Hindlimb muscle (tissue), 1 donor: ENCODE data around the gene FAM53B. TPM values are rescaled to one million over a fixed set of nuclear protein-coding genes. Genes with fewer than 3 reads are reported as not detected.

ENCODE experiments used
- DNase-seq: peaks from one replicate; pipeline ENCODE4 v3.0.0-alpha.2; 2013
- polyA plus RNA-seq: library from polyadenylated mRNA; unstranded; fragments of 120-200 nt; gene quantifications from one replicate; pipeline ENCODE4 v1.2.1, GENCODE V29; 2013; ENCODE audit not compliant: insufficient read length

The FAM53B gene
- polyA plus RNA-seq, 1 donor, result 27.8 TPM

DNA sequence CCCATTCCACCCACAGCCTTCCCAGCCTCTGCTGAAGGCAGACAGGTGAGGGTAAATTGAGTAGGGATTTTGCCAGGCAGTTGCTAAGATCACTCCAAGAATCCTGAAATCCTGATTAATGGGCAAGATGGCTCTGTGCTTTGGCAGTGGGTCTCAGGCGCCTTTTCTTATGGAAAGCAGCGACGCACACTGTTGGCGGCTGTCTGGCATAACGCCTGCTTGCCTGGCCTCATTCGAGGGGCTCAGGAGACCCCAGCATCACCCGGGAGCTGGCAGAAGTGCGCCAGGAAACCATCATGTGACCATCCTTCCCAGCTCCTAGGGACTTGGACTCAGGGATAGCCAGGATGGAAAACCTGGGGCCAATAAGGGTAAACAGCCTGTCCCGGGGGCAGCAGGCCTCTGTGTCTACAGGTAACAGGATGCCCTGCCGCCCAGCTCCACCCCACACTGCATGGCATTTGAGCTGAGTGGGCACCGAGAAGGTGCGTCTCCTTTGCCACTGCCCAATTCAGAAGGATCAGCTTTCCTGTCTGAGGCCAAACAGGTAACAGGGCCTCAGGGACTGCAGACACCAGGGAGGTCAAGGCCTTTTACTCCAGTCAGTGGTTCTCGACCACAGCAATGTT is 98.6 kb downstream of the FAM53B start:
- no peak for DNase-seq

DNA sequence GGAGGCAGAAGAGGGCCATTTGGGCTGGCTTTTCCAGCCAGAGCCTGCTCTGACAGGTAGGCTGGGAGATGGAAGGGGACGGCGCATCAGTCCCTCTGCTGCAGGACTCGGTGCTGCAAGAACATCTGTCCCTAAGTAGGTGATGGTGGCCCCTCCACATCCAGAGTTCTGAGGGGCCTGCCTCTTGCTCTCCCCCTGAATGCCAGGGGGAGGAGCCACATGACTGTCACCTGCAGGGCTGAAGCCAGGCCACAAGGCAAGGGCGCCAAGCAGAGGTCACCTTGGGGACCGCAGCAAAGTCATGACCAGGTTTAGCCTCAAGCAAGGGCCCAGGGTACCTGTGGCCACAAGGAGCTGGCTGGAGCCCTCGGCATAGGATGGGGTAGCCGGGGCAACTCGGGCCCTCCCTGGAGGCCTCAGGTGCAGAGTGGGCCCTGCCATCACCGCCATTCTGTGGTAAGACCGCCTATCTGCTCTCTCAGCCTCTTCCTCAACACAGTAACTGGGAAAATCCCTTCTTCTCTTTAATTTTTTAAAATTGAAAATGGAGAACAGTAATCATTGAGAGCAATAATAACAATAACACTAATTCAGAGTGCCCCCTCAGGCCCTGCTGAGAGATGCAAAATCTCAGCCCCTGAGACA is 99.3 kb downstream of the FAM53B start:
- no peak for DNase-seq

DNA sequence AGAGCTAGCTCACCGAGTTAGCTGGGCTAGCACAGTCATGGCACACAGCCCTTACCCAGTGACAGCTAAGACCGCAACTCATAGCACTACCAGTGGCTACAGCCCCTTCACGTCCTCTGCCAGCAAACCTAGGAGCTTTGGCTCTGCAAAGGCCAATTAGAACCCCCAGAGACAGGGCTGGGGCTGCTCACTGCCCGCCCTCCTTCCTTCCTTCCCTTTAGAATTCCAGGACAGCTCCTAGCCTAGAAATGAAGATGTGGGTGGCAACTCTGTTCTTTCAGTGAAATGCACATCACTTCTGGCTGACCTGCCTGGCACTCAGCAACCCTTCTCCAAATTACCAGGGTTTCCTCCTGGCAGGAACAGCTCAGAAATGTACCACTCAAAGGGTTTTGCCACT is 99.9 kb downstream of the FAM53B start:
- DNase-seq, result no peak

DNA sequence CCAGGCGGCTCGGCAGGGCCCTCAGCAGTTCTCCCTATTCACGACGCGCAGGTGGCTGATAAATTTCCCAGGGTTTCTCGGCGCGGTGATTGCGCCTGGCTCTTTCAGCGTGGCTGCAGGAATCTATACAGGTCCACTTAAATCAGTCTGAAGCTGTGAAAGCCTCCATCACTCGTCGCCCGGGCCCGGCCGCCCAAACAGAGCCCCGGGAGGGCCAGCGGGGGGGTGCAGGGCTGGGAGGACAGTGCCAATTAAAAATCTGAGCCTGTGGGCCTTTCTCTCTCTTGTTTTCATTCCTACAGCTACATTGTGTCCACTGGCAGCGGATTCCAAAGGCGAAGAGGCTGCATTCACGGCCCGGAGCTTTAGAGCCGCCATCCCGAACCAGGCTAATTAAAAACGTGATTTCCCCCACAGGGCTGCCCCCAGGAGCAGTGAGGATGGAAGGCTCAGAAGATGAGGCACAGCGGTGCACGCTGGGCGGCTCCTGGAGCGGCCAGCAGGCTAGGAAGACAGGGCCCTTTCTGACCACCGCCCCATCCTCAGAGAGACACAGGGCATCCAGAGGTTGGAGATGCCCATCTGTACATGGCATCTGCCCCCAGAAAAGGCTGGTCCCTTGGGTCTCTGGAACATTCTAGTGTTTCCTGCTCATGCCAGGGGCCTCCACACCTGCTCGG is 100.7 kb downstream of the FAM53B start:
- no peak for DNase-seq

DNA sequence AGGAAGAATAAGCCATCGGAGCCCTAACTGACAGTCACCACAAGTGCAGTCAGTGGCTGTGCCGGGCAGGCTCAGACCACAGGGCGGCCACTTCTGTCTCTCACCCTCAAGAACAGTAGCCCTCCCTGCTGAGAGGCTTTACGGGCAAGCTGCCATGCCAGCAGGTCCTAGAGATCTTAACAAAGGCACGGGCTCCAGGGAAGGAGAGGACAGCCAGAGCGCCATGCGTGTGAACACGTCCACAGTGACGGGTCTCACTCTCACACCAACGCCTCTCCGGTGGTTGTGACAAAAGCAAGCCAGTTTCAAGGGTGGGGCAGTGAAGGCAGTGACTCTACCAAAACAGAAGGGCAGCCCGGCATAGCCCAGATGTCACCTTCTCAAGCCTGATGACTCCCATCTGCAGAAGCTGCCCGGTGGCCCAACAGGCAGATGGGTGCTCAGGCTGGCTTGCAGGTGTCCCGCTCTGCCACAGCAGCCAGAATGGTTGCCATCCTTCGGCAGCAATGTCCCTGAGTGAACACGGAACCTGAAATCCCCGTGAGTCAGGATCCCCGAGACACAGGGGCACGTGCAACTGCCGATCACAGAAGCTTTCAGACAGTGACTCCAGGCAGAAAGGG is 102.0 kb downstream of the FAM53B start:
- no peak for DNase-seq

DNA sequence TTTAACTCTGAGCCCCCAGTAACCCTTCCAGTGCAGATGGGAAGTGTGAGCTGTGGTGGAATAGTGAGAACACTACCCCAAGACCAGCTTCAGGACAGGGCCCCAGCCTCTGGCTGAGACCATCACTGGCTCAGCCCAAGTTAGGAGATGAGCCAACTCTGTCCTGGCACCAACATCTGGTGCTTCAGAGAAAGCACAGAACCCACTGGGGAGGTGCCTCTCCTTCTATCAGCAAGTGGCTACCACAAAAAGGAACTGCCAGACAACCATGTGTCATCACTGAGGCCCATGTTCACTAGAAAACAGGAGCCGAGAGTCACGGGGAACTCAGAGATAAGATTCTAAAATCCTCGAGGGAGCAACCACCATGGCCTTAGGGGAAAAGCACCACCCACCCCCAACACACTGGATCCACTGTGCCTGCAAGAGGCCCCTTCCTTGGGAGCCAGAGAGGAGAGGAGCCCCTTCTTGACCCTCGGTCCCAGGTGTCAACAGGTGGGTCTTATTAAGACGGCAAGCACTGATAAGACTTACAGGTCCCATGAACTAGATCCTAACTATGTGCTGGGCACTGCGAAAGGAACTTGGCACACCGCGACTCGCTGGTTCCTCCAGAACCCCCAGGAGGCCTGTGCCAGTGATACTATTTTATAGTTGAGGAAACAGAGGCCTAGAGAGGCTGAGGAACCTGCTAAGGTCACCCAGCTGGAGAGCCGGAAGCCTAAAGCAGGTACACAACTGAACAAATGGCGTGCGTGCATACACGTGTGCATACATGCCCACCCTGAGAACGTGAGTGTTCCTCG is 102.7 kb downstream of the FAM53B start:
- DNase-seq, result peak; percentile 35

DNA sequence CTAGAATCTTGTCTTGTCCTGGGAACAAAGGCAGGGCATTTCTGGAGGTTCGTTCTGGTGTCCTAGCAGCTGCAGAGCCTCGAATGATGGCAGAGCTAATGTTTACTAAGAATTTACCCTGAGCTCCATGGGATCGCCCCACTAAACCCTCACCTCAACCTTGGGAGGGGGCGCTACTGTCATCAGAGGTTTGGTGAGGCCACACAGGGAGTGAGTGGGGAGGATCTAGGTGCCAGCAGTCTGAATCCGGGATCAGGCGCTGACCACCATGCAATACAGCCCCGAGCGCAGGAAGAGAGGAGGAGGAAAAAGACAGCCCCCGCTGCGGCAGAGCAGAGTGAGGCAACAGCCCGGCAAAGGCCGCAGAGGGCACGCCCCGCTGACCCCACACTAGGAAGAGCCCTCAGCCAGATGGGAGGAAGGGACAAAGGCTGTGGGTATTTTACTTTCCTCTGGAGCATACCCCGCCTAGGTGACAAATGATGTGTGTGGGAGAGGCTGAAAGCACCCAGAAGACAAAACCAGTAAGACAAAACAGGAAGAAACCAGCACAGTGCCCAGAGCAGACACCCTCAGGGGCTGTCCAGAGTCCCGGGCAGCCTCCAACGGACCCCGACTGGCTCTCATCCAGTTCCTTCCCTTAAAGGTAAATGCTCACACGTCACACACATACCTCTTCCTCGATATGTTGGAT is 103.5 kb downstream of the FAM53B start:
- DNase-seq, result no peak

DNA sequence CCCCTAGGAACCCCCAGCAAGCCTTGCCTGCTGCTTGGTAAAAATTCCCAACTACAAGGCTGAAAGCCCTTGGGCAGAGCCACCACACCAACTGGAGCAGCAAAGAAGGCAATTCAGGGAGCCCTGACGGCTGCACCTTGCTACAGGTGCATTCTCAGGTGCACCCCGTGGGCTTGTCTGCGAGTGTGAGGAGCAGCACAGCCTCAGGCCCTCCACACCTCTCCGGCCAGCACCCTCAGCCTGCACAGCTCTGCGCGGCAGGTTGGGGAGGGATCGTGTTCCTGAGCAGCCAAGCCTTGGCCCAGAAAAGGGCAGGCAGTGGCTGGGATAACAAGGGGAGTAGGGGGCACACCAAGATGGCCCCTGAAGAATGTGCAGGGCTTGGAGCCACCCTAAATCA is 104.1 kb downstream of the FAM53B start:
- no peak for DNase-seq

DNA sequence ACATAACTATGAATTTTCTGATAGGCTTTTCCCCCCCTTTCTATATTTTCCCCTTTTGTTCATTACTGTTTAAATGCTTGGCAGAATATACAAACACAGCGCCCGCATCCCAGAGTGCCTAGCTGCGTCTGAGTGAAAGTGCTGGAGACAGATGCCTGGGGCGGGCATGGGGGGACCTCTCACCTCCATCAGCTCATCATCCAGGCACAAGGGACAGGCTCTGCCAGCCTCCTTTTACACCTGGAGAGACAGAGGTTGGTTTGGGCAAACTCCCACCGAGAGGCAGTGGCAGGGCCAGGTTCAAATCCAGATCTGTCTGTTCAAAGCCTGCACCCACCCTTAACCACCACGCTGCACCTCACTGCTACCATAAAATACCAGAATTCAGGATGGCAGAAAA is 104.5 kb downstream of the FAM53B start:
- no peak for DNase-seq

DNA sequence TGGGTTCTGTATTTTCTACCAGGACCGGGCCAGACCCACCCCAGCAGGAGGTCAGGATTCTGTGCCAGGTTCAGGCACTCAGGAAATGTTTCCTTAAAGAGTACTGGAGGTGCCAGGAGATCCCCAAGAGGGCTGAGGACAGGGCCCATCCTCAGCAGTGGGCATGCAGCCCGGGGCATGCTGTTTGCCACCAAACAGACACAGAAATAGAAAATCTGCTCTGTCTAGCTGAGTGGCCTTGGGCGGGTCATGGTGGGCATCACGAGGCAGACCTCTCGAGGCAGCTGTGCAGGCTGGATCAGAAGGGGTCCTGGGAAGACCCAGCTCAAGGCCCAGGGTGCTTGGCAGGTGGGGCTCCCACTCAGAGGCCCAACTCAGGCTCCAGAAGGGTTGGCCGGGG is 105.0 kb downstream of the FAM53B start:
- DNase-seq, result no peak

DNA sequence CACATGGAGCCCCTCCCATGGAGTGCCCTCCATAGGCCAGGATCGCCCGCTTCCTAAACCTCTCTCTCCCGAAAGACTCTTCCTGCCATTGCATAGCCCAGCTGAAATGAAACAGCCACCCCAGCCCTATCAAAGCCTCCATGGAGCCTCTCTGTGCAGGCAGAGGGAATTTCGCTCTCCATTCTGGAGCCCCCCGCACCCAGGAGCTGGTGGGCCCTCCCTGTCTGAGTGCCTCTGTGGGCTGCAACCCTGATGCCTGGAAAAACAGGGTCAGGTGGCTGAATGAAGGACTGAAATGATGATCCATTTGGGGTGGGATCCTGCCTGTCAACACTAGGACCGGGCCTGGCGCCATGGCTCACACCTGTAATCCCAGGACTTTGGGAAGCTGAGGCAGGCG is 106.4 kb downstream of the FAM53B start:
- no peak for DNase-seq

DNA sequence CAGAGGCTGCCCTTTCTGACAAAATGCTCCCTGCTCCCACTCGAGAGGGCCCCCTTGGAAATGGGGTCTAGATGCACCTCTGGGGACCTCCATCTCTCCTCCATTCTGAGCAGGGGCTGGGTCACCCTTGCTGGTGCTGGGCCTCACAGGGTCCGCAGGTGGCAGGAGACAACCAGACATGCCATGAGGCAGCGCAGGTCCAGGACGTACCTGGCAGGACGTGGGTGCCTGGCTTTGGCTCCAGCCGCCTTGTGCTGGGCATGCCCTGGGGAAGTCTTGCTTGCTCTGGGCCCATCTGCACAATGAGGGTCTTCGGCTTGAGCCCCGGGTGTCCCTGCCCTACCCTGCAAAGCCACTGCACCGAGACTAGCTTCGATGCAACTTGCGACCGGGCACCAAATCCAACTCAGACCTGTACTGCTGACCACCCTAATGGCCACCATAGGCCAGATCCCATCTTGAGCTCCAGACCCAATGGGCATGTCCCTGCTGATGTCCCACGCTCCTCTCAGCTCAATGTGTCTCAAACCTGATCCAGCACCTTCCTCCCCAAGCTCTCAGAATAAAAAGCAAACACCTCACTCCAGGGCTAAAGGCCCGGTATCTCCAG is 107.0 kb downstream of the FAM53B start:
- DNase-seq, result no peak

DNA sequence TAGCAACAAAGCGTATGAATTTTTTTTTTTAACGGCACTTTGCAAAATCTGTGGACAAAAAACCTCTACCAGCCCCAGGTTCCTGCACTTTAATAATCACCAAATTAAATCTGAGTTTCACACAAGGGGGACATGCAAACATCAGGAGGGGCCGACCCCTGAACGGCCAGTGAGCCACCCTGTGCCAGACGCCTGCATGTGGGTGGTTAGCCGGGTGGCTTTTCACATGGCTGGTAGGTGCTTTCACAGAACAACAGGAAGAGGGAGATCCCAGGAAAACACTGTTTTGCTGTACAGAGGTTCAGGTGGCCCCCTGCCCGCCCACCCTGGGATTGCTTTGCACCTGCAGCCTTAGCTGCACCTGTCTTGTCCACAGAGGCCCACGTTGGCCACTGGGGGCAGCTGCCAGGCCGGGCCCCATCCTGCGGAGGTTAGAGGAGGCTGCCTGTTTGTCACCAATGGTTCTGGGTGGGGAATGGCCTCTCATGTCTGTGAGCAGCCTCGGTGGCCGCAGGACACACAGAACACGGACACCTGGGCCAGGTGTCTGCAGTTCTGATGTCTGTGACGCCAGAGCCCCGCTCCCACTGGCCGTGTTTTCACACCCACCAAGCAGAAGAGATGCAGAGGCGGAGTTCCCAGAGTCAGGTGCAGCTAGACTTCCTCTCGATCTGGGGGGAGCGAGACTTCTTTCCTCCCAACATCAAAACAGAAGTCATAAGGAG is 107.7 kb downstream of the FAM53B start:
- no peak for DNase-seq

DNA sequence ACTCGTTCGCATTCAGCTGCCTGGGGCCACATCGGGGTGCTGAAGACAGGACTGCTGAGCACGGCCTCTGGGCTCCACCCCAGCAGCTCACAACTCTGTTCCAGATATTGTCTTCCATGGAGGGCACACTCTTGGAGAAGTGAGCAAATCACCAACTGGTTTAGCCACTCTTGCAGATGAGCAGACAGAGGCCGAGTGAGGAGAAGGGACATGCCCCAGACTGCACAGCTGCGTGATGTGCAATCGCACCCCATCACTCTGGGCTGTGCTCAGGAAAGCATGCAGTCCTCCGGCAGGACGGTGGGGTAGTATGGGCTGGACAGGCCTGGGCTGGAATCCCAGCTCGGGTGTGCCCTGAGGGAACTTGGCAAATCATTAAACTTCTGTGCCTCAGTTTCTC is 111.6 kb downstream of the FAM53B start:
- DNase-seq, result no peak

DNA sequence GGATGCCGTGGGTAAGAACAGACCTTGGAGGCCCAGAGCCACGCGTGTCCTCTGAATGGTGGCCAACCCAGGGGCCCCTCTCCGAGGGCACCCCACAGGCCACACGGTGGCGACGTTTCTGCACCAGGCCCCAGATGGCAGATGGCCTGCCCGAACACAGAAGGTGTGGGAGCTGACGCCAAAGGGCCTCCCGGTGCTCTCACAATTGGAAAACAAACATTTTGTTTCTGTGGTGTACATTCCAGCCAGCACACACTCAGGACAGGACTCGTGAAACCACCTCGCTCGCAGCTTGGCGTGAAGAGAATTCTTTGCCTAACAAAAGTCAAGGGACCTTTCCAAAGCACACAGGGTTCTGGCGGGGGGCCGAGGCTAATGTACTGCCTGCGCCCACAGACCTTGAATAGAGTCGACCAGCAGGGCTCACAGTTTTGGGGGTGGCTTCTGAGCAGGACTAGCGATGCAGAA is 112.1 kb downstream of the FAM53B start:
- no peak for DNase-seq

DNA sequence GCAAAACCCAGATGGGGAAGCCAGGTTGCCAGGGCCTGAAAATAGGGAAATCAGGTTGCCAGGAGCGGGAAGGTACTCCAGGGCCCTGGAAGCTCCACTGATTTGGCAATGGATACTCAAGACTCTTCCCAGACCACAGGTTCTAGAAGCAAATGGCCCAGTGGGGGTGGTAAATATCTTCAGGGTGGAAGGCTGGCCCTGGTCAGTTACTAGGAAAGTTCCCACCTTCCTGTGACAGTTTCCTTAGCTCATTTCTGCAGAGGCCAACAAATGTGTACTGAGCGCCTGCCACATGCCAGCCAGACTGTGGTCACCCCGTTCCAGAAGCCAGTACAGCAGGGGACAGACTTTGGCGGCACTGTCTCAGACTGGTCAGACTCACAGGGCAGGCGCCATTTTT is 113.6 kb downstream of the FAM53B start:
- DNase-seq, result no peak

DNA sequence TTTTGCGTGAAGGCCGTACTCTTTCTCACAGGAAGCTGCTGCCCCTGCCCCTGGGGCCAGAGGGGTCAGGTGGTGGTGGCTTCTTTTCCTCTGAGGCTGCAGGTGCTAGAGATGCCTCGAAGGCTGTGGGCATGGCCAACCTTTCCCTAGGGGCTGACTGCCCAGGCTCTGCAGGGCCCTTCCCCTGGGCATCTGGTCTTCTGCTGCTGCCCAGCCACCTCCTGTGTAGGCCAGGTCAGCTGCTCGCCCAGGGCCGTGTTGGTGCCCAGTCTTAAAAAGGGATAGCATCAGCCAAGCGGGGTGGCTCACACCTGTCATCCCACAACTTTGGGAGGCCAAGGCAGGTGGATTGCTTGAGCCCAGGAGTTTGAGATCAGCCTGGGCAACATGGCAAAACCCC is 114.3 kb downstream of the FAM53B start:
- DNase-seq, result no peak

DNA sequence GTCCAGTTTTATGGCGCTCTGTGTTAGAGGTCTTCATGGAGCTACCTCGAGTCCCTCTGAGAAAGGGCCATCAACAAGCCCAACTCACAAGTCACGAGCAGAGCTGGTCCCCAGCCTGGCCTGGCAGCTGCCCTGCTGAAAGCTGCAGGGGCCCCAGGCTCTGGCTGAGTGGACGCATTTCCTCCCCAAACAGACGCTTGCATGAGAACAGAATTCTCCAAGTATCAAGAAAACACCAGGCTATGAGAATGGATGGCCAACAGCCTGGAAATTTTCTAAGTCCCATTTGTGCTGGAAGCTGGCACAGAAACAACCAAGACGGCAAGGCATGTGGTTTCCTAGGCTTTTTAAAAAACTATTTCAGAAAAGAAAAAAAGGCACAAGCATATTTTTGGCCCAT is 114.8 kb downstream of the FAM53B start:
- DNase-seq, result peak; percentile 66

DNA sequence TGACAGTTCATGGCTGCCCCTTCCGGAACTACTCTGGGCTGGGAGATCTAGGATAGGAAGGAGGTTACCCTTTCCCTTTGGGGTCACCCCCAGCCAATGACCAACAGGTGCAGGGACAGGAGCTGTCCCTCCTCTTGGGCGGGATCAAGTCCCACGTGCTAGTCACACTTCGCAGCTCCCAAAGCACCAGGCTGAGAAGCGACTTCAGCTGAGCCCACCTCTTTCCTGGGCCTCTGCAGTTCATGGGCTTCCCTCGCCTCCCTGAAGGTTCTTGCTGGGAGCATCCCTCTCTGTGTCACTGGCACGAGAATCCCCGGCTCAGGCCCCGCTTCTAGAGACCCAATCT is 115.5 kb downstream of the FAM53B start:
- no peak for DNase-seq

DNA sequence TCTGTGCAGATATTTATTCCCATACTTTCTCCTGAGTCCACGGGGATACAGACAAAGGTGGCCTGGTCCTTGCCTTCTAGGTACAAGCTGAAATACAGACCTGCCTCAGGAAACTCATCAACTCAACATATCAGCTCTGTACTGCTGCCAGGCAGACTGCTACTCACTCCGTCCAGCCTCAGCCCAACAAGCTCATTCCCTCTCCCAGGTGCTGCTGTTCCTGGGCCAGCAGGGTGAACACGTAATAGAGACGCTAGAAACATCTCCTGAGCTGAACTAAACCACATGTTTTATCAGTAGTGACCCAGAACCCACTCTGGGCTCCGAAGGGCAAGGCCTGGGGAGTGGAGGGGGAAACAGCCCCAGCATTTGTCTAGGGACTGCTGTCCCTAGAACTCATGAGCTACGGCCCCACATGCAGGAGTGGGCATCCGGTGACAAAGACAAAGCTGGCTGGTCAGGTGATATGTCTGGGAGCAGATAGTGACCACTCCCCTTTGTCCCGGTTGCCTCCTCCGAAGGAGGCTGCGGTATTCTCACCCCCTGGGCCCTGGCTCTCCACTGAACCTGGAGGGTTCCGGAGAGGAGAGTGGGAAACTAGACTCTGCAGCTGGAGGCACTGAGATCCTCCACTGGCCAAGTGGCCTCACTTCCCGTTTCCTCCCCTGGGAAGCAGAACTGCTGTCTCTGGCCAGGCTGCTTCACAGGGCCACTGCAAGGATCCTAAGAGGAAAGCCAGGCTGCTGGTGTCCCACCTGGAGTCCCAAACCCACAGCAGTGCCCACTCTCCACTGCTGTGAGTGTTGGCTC is 116.1 kb downstream of the FAM53B start:
- DNase-seq, result peak; percentile 53
